ENCODE data around the gene LASP1. TPM values are rescaled to one million over a fixed set of nuclear protein-coding genes. Genes with fewer than 3 reads are reported as not detected.

Gene LASP1
- total RNA-seq, 1 donor from 2014 or later: 201 TPM

- Histone ChIP-seq H3K36me3 (ENCODE audit: control insufficient read depth, insufficient read depth, low read length) (peaks cover 1% of the 10 kb centered on the region), H3K27me3 (ENCODE audit: control insufficient read depth, insufficient read depth, low read length) (no peaks in the 10 kb centered on the region), H3K4me3 (ENCODE audit: low read depth, low read length) (no peak overlapping the region)
- no peak for DNase-seq (ENCODE audit: low read depth)
- TF ChIP-seq CTCF (IDR thresholded peaks at IDR 0.05; ENCODE audit: insufficient read depth, low read length, poor library complexity, severe bottlenecking): no peak
These were observed 16.8 kb downstream of the LASP1 start for GRCh38 chr17:38886643-38887010.

DNA sequence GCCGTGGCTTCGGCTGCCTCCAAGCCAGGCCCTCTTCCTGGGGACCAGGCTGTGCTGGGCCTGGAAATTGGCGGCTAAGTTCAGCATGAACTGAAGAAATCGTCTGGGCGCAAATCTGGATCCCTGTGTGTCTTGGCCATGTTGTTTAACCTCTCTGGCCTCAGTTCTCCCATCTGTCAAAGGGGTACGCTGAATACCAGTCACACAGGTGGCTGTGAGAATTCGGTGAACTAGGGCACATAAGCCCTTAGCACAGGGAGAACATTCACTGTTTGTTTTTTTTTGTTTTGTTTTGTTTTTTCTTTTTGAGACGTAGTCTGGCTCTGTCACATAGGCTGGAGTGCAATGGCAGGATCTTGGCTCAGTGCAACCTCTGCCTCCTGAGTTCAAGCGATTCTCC is 19.0 kb downstream of the LASP1 start:
- Histone ChIP-seq H3K27me3 (ENCODE audit: control insufficient read depth, insufficient read depth, low read length) (no peaks in the 10 kb centered on the region), H3K36me3 (ENCODE audit: control insufficient read depth, insufficient read depth, low read length) (peaks cover 3% of the 10 kb centered on the region), H3K4me3 (ENCODE audit: low read depth, low read length) (no peak overlapping the region)
- TF ChIP-seq CTCF (IDR thresholded peaks at IDR 0.05; ENCODE audit: insufficient read depth, low read length, poor library complexity, severe bottlenecking): no peak
- DNase-seq (ENCODE audit: low read depth): no peak

GRCh38 chr17:38889745-38890409 is 20.0 kb downstream of the LASP1 start:
- Histone ChIP-seq H3K36me3 (ENCODE audit: control insufficient read depth, insufficient read depth, low read length) (peaks cover 3% of the 10 kb centered on the region), H3K4me3 (ENCODE audit: low read depth, low read length) (no peak overlapping the region), H3K27me3 (ENCODE audit: control insufficient read depth, insufficient read depth, low read length) (no peaks in the 10 kb centered on the region)
- no peak for DNase-seq (ENCODE audit: low read depth)
- no peak for TF ChIP-seq CTCF (IDR thresholded peaks at IDR 0.05; ENCODE audit: insufficient read depth, low read length, poor library complexity, severe bottlenecking)

DNA sequence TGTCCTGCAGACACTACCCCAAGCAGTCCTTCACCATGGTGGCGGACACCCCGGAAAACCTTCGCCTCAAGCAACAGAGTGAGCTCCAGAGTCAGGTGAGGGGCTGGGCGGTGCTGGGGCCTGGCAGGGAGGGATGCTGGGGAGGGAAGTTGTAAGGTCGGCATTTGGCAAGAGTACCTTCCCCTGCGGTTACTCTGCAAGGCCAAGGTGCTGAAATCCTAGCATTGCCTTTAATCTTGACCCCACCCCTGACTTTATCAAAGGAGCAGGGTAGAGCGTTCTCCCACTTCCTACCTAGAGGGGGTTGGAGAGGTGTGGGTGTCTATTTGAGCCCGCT is 20.5 kb downstream of the LASP1 start:
- H3K4me3 ChIP-seq (ENCODE audit: low read depth, low read length): no peak overlapping the region
- H3K27me3 ChIP-seq (ENCODE audit: control insufficient read depth, insufficient read depth, low read length): no peaks in the 10 kb centered on the region
- DNase-seq (ENCODE audit: low read depth): no peak
- peaks cover 3% of the 10 kb centered on the region for H3K36me3 ChIP-seq (ENCODE audit: control insufficient read depth, insufficient read depth, low read length)
- TF ChIP-seq CTCF (IDR thresholded peaks at IDR 0.05; ENCODE audit: insufficient read depth, low read length, poor library complexity, severe bottlenecking): no peak

DNA sequence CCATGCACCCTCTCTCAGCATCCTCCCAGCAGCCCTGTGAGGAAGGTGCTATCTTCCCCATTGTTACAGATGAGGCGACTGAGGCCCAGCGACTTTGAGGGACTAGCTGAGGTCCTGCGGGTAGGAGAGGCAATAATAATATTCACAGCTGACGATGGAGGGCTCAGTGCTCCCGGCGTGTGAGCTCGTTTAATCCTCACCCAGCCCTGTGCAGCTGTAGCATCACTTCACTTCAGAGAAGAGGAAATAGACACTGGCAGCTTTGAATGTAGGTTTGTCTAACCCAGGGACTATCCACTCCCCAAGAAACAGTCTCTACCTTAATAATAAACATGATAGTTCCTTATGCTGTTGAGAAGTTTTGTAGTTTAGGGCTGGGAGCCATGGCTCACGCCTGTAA is 21.6 kb downstream of the LASP1 start:
- no peak for TF ChIP-seq CTCF (IDR thresholded peaks at IDR 0.05; ENCODE audit: insufficient read depth, low read length, poor library complexity, severe bottlenecking)
- DNase-seq (ENCODE audit: low read depth): no peak
- Histone ChIP-seq H3K4me3 (ENCODE audit: low read depth, low read length) (no peak overlapping the region), H3K27me3 (ENCODE audit: control insufficient read depth, insufficient read depth, low read length) (no peaks in the 10 kb centered on the region), H3K36me3 (ENCODE audit: control insufficient read depth, insufficient read depth, low read length) (peaks cover 3% of the 10 kb centered on the region)

- TF ChIP-seq CTCF (IDR thresholded peaks at IDR 0.05; ENCODE audit: insufficient read depth, low read length, poor library complexity, severe bottlenecking): no peak
- H3K36me3 ChIP-seq (ENCODE audit: control insufficient read depth, insufficient read depth, low read length): peaks cover 3% of the 10 kb centered on the region
- no peaks in the 10 kb centered on the region for H3K27me3 ChIP-seq (ENCODE audit: control insufficient read depth, insufficient read depth, low read length)
- H3K4me3 ChIP-seq (ENCODE audit: low read depth, low read length): no peak overlapping the region
- DNase-seq (ENCODE audit: low read depth): no peak
These were observed 22.2 kb downstream of the LASP1 start for GRCh38 chr17:38892083-38892482.
